GM06990 (cell line): Measurements from ENCODE around the gene GSAP.

Experiments used
- DNase-seq: peaks from one replicate; pipeline ENCODE4 v3.0.0-alpha.2; 2011; ENCODE audit not compliant: insufficient read length; ENCODE audit errors: extremely low read depth
- H3K27me3 ChIP-seq: replicated peaks from 2 replicates; pipeline ENCODE4 v1.6.0; 2011; ENCODE audit warnings: low read length; ENCODE audit not compliant: control insufficient read depth, insufficient read depth
- H3K36me3 ChIP-seq: 2 replicates; pipeline ENCODE4 v1.5.1; 2011; ENCODE audit warnings: low read length; ENCODE audit not compliant: control insufficient read depth, insufficient read depth
- H3K4me3 ChIP-seq: replicated peaks from 2 replicates; pipeline ENCODE4 v1.5.1; 2011; ENCODE audit warnings: low read depth, mild to moderate bottlenecking, control low read depth, low read length
- TF ChIP-seq, protein P1 (sequence below): IDR thresholded peaks from 2 replicates; pipeline ENCODE4 v1.5.1; 2011; ENCODE audit warnings: low read length, control low read depth, mild to moderate bottlenecking, inconsistent platforms; ENCODE audit not compliant: insufficient read depth, poor library complexity, severe bottlenecking

The GSAP gene

DNA sequence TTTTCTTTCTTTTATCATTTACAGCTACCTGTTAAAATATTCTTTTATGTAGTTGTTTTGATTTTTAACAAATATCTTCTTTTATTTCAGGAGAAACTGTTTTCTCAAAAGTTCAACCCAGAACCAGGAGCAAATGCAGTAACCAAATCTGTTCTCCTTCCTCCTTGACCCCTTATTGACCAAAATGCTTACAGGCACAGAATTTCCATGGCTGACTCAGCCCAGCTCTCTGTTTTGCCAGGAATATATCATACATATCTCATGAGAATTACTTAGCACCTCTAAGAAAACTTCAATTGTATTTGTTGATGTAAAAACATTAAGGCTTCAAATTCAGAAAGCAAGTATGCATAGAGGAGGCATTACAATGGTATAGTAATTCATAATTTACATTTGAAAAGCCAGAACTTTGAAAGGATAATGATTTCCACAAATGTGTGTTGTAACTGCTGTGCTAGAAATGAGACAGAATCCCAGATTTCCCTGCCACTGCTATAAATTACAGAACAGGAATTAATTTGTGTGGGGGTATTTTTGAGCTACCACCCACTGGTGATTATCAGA, 2.2 kb downstream of the GSAP start:
- DNase-seq, result no peak
- Histone ChIP-seq H3K36me3 (no peaks in the 10 kb centered on the region), H3K4me3 (no peak overlapping the region), H3K27me3 (no peaks in the 10 kb centered on the region)
- TF ChIP-seq, protein P1, sequence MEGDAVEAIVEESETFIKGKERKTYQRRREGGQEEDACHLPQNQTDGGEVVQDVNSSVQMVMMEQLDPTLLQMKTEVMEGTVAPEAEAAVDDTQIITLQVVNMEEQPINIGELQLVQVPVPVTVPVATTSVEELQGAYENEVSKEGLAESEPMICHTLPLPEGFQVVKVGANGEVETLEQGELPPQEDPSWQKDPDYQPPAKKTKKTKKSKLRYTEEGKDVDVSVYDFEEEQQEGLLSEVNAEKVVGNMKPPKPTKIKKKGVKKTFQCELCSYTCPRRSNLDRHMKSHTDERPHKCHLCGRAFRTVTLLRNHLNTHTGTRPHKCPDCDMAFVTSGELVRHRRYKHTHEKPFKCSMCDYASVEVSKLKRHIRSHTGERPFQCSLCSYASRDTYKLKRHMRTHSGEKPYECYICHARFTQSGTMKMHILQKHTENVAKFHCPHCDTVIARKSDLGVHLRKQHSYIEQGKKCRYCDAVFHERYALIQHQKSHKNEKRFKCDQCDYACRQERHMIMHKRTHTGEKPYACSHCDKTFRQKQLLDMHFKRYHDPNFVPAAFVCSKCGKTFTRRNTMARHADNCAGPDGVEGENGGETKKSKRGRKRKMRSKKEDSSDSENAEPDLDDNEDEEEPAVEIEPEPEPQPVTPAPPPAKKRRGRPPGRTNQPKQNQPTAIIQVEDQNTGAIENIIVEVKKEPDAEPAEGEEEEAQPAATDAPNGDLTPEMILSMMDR, result no peak

DNA sequence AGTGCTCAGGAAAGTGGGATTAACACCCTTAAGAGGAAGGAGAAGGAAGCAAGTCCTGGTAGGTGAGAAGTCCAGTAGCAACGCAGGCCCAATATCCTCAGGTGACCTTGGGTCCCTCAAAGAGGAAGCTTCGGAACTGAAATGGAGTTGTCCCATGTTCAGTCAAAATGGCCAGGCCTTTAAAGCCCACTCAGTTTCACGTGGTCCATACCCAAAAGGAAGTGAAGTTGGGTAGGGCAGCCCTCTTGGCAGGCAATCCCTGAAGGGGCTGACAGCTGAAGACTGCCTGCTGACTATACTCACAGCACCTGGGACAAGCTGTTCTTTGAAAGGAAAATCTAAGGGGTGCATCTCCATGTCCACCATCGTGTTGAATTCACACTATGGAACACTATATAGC, 3.0 kb downstream of the GSAP start:
- Histone ChIP-seq H3K4me3 (no peak overlapping the region), H3K36me3 (no peaks in the 10 kb centered on the region), H3K27me3 (no peaks in the 10 kb centered on the region)
- TF ChIP-seq, protein P1, result no peak
- DNase-seq, result no peak

DNA sequence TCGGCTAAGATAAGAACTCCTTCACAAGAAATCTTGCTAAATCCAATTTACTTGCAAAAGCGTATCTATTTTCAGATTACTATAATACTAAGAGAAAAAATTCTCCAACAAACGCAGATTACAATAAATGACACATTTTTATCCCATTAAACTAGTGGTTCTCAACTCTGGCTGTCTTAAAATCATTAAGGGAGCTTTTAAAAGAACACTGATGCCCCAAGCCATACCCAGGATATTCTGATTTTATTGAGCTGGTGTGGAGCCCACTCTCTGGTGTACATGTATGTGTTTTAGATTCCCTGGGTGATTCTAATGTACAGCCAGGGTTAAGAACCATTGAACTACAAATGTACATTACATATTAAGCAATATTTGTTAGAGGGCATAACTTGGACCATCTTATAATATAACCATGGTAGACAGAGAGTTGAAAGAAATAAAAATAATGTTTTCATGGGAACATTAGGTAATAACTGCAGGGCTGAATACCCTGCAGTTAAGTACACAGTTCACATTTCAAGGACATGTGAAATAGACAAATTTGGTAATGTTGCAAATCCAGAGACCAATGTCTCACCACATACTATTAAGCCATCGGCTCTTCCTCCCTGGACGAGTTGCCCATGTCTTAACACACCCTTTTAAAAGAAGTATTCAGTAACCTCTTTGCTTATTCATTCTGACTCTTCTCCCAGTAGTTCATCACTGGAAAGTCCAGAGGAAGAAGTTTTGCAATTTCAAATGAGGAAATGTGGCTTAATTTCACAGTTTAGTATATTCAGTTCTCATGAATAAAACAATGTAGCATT, 6.2 kb downstream of the GSAP start:
- H3K4me3 ChIP-seq, result no peak overlapping the region
- DNase-seq, result no peak
- no peaks in the 10 kb centered on the region for H3K27me3 ChIP-seq
- TF ChIP-seq, protein P1, result no peak
- H3K36me3 ChIP-seq, result no peaks in the 10 kb centered on the region

DNA sequence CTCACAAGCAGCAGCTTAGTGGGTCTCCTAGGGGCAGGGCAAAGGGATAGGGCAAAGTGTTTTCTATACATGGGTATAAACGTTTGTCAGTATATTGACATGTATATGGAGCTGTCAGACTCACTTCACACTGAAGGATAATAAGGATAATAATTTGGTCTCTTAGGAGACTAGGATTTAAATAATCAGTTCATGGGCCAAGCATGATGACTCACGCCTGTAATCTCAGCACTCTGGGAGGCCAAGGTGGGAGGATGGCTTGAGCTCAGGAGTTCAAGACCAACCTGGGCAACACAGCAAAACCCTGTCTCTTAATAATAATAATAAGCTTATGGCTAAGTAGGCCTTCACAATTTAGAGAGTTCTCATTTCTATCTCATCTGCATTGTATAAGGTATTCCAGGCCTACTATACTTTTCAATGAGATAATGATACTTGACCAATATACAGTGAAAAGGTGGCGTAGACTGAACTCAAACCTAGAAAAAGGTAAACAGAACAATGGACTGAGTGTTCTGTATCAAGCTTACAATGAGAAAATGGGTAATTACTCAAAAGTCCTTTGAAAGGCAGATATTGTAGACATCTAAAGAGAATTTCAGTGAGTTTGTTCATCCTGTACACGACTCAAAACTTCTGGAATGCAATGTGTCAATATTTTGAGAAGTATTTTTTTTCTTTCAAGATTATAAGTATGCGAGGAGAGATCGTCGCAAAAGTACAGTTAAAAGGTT, 7.0 kb downstream of the GSAP start:
- TF ChIP-seq, protein P1, result no peak
- Histone ChIP-seq H3K27me3 (no peaks in the 10 kb centered on the region), H3K36me3 (no peaks in the 10 kb centered on the region), H3K4me3 (no peak overlapping the region)
- DNase-seq, result no peak

DNA sequence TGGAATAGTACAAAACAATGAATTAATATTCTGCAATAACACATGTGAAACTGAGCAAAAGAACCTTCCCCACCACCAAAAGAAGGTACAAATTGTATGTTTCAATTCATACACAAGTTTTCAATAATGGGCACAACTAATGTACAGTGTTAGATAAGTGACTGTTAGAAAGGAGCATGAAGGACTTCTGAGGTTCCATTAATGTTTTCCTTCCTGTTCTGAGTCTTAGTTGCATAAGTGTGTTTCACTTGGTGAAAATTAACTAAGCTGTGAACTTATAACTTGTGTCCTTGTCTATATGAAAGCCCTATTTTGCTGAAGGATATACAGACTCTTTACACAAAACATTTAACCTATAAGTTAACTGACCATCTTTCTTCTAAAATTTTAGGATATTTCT, 8.2 kb downstream of the GSAP start:
- no peaks in the 10 kb centered on the region; the same call in 1 of the 2 replicates for H3K36me3 ChIP-seq
- H3K27me3 ChIP-seq, result no peaks in the 10 kb centered on the region
- no peak for DNase-seq
- TF ChIP-seq, protein P1, result no peak
- H3K4me3 ChIP-seq, result no peak overlapping the region
